Activated naive CD4-positive, alpha-beta T cell treated with anti-CD3 and anti-CD28 coated beads, Interleukin-2, amount 50 U/mL, for 72 hours (primary cell): ENCODE results near the gene BRD4. TPM values are rescaled to one million over a fixed set of nuclear protein-coding genes. Genes with fewer than 3 reads are reported as not detected.
A peak's percentile ranks its signal among the peaks of the same experiment; 100 is the strongest.

Experiments
- ATAC-seq, 2 donors: fragments of 150-1000 bp; cut with Tn5 transposase; 2 replicates each; pipeline ENCODE4 v1.10.0; 2021; ENCODE audit warnings: mild to moderate bottlenecking in 2 of 2, moderate library complexity in 2 of 2
- DNase-seq, 2 donors: peaks; one replicate each; pipeline ENCODE4 v3.0.0; 2021 to 2022; ENCODE audit warnings: low spot score in 2 of 2
- H3K27ac Mint-ChIP-seq, 2 donors: one replicate each; pipeline ENCODE4 v1.8.0; 2022; ENCODE audit warnings: mild to moderate bottlenecking in 2 of 2, mixed read lengths in 2 of 2
- H3K36me3 Mint-ChIP-seq, 2 donors: one replicate each; pipeline ENCODE4 v1.8.0; 2022; ENCODE audit warnings: mixed read lengths in 2 of 2
- H3K9me3 Mint-ChIP-seq, 2 donors: one replicate each; pipeline ENCODE4 v1.8.0; 2022; ENCODE audit warnings: mixed read lengths in 2 of 2
- total RNA-seq, 2 donors: library from RNA; stranded (reverse); gene quantifications; one replicate each; pipeline ENCODE4 v1.2.3, GENCODE V29; 2022

BRD4 gene
- total RNA-seq, 2 donors from 2014 or later: 108 to 114 TPM

DNA sequence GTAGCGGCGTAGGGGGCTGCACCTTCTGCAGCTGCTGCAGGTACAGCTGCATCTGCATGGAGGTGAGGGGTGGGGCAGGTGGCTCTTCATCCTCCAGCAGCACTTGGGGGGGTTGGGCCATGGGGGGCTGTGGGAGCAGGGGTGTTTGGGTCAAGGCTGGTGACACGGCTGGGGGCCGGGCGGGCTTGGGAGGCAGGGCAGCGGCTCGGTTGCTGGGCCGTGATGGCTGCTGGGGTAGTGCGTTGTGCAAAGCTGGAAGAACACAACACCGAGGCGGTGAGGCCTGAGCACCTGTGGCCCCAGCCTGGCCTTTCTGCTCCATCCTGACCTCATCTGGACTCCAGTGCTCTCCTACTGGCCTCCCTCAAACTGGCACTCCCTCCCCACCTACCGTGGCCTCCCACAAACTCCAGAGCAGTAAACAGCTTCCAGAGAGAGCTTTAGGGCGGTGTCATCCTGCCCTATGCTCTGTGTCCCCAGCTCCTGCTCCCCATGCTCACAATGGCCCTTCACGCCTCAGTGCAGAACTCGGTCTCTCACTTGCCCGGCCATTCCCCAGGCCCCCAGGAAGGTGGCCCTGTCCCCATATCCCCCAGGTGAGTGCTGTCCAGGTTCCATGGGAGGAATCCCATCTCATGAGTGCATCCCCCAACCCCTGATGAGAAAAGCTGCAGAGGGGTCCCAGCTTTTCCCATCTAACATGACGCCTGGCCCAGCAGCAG lies 88.9 kb downstream of the BRD4 start:
- no peak for DNase-seq
- peaks cover 11 to 14% of the 10 kb centered on the region in 2 donors for H3K36me3 Mint-ChIP-seq
- H3K9me3 Mint-ChIP-seq: no peaks in the 10 kb centered on the region
- peak overlapping the region; percentile 20 to 81 for H3K27ac Mint-ChIP-seq
- no peak for ATAC-seq

DNA sequence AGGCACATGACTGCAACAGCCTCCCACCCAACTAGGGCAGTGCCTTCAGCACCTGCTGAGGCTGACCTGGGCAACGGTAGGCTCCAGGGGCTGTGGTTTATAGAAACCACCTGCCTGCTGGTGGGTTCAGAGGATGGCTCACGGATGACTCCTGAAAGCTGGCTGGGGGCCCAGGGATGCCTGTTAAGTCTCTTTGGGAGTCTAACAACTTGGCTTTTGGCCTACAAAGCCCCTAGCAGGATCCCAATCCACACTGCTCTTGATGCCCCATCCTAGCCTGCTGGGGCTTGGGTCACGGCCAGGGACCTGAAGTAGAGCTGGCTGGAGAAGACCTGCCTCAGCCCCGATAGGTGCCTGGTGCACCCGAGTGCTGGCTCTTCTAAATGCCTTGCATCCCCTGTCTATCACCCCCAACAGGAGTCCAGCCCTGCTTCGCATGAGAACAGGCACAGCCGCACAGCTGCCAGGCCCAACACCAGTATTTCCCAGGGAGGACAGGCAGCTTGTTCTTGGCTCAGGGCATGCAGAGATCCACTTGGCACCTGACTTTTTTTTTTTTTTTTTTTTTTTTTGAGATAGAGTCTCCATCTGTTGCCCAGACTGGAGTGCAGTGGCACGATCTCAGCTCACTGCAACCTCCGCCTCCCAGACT lies 91.0 kb downstream of the BRD4 start:
- peaks cover 11 to 18% of the 10 kb centered on the region in 2 donors for H3K36me3 Mint-ChIP-seq
- ATAC-seq (no peak), DNase-seq (no peak)
- peak overlapping the region in 1 of 2 donors; percentile 68 for H3K27ac Mint-ChIP-seq
- no peaks in the 10 kb centered on the region for H3K9me3 Mint-ChIP-seq

DNA sequence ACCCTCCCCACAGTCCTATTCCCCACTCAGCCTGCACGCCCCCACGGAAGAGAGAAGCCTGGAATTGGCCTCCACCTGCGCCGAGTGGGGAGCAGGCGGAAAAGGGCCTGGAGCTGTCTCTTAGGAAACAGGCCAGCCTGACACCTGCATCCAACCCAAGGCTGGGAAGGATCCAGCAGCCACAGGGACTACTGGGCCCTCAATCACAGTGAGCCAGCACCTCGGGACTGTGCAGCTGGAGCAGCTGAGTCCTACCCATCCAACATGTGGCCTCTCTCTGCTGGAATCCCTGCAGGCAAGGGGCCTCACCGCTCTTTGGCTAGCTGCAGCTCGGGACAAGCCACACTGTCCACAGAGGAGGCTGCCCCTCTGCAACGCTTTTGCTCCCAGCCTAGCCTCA lies 91.8 kb downstream of the BRD4 start:
- ATAC-seq: no peak
- H3K9me3 Mint-ChIP-seq: no peaks in the 10 kb centered on the region
- H3K27ac Mint-ChIP-seq: no peak overlapping the region
- DNase-seq: no peak
- H3K36me3 Mint-ChIP-seq: peaks cover 11 to 20% of the 10 kb centered on the region in 2 donors

DNA sequence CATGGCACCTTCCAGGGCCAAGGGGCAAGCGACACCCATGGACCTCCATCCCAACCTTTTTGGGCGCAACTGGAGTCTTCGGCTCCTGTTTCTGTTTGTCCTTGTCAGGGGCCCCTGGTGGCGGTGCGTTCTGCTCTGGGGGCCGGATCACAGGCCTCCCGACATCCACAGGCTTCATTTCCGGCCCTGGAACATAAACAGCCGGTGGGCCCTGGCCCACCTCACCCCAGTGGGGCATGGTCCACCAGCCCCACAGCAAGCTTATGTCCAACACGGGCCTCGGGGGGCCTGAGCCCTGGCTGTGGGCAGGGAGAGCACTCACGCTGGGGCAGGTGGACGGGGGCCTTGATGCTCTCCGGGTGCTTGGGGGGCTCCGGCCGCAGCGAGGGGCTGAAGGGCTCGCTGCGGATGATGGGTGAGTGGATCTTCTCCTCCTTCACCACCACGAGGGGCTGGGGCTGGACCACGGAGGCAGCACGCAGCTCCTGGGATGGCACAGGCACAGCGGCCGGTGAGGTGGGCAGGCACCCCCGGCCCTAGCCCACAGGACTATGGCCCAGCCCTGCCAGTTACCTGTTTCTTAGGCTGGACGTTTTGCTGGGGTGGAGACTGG lies 92.9 kb downstream of the BRD4 start:
- Mint-ChIP-seq H3K9me3 (no peaks in the 10 kb centered on the region), H3K36me3 (peaks cover 5 to 22% of the 10 kb centered on the region in 2 donors), H3K27ac (no peak overlapping the region)
- no peak for ATAC-seq
- DNase-seq: no peak

DNA sequence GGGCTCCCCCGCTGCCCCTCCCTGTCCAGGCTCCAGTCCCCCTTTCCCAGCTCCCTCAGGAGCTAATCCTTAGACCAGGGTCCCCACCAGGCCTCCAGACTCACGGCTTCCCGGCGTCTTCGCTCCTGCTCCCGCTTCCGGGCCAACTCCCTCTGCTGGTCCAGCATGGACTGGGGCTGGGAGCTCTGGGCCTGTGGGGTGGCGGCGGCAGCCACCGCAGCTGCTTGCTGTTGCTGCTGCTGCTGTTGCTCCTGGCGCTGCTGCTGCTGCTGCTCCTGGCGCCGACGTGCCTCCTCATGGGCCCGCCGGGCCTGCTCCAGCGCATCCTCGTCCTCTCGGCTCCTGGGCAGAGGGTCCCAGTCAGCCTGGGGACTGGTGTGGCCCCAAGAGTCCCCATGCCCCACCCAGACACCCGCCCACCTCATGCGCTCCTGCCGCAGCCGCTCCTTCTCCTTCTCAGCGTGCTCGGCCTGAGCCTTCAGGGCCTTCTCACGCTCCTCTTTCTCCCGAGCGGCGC lies 93.6 kb downstream of the BRD4 start:
- ATAC-seq (no peak), DNase-seq (no peak)
- no peak overlapping the region for H3K27ac Mint-ChIP-seq
- no peaks in the 10 kb centered on the region for H3K9me3 Mint-ChIP-seq
- peaks cover 1 to 17% of the 10 kb centered on the region in 2 donors for H3K36me3 Mint-ChIP-seq

DNA sequence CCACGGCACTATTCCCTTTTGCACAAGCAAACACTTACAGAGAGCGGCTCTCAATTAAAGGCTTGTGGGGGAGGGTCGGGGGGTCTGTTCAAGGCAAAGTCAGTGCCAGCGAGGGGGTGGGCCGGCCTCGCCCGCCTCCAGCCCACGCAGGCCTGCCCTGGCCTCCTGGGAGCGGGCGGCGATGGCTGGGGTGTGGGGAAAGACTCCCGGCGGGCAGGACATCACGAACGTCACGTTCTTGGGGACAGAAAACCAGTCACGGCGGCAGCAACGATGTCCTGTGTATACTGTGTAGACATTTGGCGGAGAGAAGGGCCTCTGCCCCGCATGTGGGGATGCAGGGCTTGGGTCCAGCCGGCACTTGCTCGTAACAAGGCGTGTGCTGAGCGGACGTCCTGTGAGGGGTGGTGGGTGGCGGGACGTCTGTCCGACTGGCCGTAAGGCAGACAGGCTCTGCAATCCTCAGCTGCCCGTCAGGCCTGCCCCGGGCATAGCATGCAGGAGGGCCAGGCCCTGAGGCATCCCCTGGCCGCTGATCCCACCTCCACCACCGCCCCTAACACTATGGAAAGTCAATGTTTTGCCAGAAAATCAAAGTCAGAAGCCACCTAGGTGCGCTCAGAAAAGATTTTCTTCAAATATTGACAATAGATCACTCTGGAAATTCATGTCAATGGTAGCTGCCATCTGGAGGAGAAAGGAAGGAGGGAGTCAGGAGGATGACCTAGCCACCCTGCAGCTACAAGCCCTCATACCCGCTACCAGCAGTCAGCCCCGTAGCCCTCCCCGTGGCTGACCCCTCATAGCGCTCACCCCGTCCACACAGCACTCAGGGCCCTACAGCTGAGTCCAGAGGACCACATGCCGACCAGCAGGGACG lies 94.3 kb downstream of the BRD4 start:
- peaks cover 0 to 14% of the 10 kb centered on the region in 2 donors for H3K36me3 Mint-ChIP-seq
- no peak for ATAC-seq

DNA sequence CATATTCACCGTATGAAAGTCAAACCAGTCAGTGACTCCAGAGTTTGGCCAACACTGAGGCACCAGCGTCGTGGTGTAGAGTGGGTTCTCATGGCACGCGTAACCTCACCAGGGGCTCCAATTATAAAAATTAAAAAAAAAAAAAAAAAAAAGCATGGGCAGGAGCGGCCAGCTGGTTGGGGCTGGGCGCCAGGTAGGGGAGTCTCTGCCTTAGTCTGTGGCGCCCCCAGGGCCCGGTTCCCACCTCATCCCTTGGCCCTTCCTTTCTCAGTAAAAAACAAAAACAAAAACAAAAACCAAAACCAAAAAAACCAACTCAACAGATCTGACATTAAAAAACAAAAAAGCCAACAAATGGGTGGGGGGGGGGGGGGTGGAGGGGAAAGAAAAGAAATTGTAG lies 95.5 kb downstream of the BRD4 start:
- H3K36me3 Mint-ChIP-seq: peaks cover 0 to 14% of the 10 kb centered on the region in 2 donors
- DNase-seq: no peak
- peak overlapping the region in 1 of 2 donors; percentile 72 for H3K27ac Mint-ChIP-seq
- no peak for ATAC-seq
- H3K9me3 Mint-ChIP-seq: no peaks in the 10 kb centered on the region

More for the DNA sequence above, 94.3 kb downstream of the BRD4 start:
- no peak for DNase-seq
- no peaks in the 10 kb centered on the region for H3K9me3 Mint-ChIP-seq
- no peak overlapping the region for H3K27ac Mint-ChIP-seq

DNA sequence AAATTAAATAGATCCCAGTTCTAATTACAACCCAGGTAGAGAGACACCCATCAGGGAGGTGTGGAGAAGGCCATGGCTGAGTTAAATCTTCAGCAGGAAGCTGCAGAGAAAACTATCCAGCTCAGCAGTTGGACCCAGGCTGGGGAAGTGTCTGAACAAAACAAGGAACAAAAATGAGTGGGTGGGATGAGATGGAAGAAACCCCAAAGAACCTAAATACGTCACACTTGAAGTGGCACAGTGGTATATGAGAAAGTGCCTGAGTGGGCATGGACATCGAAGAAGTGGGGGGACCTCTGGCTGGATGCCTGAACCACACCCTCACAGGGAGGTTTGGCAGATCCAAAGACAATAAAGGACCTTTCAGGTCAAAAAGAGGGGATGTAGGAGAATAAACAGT lies 96.6 kb downstream of the BRD4 start:
- Mint-ChIP-seq H3K36me3 (peaks cover 0 to 14% of the 10 kb centered on the region in 2 donors), H3K27ac (peak overlapping the region in 1 of 2 donors; percentile 7), H3K9me3 (no peaks in the 10 kb centered on the region)
- ATAC-seq (no peak), DNase-seq (no peak)

DNA sequence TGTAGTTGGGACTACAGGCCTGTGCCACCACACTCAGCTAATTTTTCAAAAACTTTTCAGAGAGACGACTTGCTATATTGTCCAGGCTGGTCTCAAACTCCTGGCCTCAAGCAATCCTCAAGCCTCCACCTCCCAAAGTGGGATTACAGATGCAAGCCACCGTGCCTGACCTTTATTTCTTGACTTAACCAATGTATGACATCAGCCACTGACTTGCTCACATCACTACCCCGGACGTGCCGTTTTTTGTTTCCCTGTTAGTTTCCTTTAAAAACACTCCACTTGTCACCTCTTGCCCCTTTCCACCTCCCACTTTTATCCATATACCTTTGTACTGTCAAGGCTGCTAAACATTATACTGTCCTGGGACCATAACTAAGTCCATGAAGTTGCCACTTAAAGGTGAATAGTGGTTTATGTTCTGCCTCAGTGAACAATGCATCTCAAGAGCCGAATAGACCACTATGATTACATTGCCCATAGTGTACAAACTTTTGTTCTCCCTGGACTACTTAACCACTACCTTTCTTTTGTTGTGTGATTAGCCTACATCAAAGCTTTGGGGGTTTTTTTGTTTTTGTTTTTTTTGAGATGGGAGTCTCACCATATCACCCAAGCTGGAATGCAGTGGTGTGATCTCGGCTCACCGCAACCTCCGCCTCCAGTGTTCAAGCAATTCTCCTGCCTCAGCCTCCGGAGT lies 97.8 kb downstream of the BRD4 start:
- H3K9me3 Mint-ChIP-seq: no peaks in the 10 kb centered on the region
- DNase-seq: no peak
- no peak for ATAC-seq
- no peak overlapping the region for H3K27ac Mint-ChIP-seq
- peaks cover 0 to 14% of the 10 kb centered on the region in 2 donors for H3K36me3 Mint-ChIP-seq

DNA sequence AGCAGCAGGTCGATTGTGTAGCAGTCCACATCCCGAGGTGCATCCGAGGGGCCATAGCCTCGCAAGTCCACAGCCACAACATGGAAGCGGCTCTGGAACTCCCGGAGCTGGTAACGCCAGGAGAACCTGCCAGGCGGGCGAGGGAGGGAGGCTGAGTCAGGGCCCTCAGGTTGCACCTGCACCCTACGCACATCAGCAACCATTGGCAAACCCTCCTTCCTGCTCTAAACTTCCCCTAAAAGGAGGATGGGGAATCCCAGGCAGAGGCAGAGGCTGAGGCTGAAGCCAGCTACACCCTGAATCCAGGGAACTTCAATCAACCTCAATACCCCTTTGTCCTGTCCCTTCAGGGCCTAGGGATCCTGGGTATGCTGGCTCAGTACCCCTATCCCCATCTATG lies 101.1 kb downstream of the BRD4 start:
- no peaks in the 10 kb centered on the region for H3K9me3 Mint-ChIP-seq
- no peak for ATAC-seq

DNA sequence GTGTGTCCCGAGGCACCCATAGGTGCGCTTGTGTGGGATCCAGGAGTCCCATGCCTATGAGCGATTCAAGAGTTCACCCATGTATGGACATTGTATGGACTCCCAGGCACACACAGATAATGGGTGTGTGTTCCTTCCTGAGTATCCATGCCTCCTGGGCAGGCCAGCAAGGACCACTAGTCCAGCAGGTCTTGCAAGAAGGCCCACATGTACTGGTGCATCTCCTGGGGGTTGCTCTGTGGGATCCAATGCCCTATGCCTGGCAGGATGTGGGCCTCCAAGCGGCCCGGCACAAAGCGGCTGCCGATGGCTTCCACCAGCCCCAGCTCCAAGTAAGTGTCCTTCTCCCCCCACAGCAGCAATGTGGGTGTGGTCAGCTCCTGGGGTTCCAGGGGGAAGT lies 105.1 kb downstream of the BRD4 start:
- Mint-ChIP-seq H3K36me3 (no peaks in the 10 kb centered on the region), H3K27ac (no peak overlapping the region), H3K9me3 (no peaks in the 10 kb centered on the region)
- DNase-seq (no peak), ATAC-seq (no peak)

More for the DNA sequence above, 101.1 kb downstream of the BRD4 start:
- no peak for DNase-seq
- Mint-ChIP-seq H3K27ac (no peak overlapping the region), H3K36me3 (peaks cover 0 to 9% of the 10 kb centered on the region in 2 donors)

DNA sequence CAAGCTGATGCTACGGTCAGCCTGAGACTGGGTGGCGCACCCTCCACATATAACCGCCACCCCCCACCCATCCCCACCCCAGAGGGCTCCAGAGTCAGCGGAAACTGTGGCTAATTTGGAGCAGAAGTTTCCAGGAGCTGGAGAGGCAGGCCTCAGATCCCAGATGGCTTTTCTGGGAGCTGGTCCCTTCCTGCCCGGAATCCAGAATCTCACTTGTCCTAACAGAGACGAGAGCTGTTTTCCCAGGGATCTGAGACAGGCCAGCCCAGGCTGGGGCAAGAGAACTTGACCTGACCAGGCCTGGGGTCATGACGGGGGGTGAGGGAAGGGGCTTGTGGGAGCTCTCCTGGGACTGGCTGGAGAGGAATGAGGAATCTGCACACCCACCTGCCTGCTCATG lies 106.6 kb downstream of the BRD4 start:
- DNase-seq (no peak), ATAC-seq (no peak)
- H3K36me3 Mint-ChIP-seq: no peaks in the 10 kb centered on the region
- no peaks in the 10 kb centered on the region for H3K9me3 Mint-ChIP-seq
- no peak overlapping the region for H3K27ac Mint-ChIP-seq

DNA sequence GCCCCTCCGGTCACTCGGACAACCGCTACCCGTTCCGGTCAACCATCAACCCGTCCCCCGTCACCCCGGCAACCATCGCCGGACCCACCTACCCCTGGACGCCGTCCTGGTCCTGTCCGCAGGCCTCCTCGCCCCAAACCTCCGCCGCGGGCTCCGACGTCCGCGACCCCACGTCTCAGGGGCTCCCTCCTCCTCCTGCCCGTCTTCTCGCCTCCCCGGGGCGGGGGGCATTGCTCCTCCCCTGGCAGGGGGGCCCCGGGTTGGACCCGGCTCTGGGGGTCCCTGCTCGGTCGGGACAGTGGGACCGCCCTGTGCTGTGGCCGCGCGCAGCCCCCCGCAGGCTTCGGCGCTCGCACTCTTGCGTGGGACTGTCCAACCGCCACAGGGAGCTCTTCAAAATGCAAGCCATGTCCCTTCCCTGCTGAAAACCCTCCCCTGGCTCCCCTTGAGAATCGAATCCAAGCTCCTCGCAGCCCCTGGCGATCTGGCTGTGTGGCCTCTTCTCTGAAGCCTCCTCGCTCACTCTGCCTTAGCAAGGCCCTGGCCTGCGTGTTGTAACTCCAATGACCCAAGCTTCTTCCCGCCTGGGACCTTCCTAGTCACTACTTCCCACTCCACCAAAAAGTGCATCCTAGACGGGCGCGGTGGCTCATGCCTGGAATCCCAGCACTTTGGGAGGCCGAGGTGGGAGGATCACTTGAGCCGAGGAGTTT lies 108.5 kb downstream of the BRD4 start:
- H3K36me3 Mint-ChIP-seq: no peaks in the 10 kb centered on the region
- ATAC-seq (no peak), DNase-seq (no peak)
- H3K9me3 Mint-ChIP-seq: no peaks in the 10 kb centered on the region
- H3K27ac Mint-ChIP-seq: peak overlapping the region in 1 of 2 donors; percentile 44

DNA sequence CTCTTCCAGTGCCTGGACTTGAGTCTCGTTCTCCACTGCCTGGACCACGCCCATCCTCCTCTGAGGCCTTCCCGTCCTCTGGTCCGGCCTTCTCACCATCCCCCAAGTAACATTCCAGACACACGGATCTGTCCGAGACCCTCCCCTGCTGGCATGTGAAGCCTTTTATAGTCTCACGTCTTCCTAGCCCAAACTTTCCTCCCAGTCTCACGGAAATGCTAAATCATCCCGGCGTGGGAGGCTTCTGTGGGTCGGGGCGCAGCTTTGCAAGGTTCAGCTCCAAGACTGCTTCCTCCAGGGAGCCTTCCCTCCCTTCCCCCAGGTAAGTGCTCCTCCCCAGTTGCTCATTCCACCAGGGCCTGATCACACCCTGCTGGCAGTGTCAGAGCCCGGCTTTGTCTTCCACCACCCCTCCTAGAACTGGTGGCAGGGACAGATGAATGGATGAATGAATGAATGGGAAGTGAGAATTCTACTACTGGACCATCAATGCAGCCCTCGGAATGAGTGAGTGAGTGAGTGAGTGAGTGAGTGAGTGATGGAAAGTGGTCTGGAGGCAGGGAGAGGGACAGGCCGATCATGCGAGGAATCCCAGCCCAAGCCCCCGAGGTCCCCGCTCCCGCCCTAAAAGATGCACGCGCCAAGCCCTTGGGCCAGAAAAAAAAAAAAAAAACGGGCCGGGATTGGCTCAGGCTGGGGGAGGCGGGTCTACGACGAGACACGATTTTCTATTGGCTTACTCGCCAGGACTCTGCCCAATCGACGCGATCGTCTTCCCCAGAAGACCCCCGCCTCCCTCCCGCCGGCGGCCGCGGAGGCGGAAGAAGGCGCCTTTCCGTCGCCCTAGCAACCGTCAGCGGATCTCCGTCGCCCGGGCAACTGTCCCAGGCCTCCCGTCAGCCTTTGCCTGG lies 109.3 kb downstream of the BRD4 start:
- peak; percentile 62 to 80 for DNase-seq
- Mint-ChIP-seq H3K27ac (peak overlapping the region in 1 of 2 donors; percentile 44), H3K9me3 (no peaks in the 10 kb centered on the region), H3K36me3 (no peaks in the 10 kb centered on the region)
- peak; percentile 90 to 94 for ATAC-seq

DNA sequence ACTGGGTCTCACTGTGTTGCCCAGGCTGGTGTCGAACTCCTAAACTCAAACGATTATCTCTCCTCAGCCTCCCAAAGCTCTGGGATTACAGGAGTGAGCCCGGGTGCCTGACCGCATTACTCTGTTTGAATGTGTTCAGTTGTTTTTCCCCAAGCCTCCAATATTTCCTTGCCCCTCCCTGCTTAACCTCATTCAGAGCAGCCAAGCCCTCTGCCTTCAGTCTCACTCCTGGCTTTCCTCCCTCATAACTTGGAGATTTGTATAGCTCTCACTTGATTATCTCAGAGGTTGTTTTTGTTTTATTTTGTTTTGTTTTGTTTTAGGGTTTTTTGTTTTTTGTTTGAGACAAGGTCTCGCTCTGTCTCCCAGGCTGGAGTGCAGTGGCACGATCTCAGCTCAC lies 111.5 kb downstream of the BRD4 start:
- H3K27ac Mint-ChIP-seq: no peak overlapping the region
- ATAC-seq: no peak
- H3K9me3 Mint-ChIP-seq: no peaks in the 10 kb centered on the region
- no peaks in the 10 kb centered on the region for H3K36me3 Mint-ChIP-seq
- DNase-seq: no peak
